ENCODE measurements around the gene ACADVL. TPM values are rescaled to one million over a fixed set of nuclear protein-coding genes. Genes with fewer than 3 reads are reported as not detected.

ACADVL gene
- total and polyA plus RNA-seq, 2 donors: 221 to 990 TPM

DNA sequence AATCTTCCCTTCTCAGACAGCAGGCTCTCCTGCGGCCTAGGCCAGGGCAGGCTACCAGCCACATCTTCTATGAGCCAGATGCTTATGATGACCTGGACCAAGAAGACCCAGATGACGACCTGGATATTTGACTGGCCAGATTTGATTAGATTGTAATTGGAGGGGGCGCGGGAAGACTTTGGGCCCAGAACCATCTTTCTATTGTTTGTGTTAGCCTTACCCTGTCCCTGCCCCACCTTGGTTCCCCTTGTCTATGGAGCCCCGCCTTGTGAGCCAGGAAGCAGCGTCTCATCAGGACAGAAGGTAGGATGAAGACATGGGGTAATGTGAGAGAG lies 39.8 kb downstream of the ACADVL start:
- H3K27ac ChIP-seq (ENCODE audit: low read depth in 1 of 2, low read length in 1 of 2): no peak overlapping the region
- H3K4me3 ChIP-seq (ENCODE audit: low read length in 2 of 2): no peak overlapping the region
- no peak for DNase-seq (ENCODE audit: low read depth in 6 of 9, low spot score in 9 of 9)
- H3K36me3 ChIP-seq (ENCODE audit: control insufficient read depth in 2 of 2, insufficient read depth in 2 of 2, low read length in 1 of 2): peaks cover 41 to 43% of the 10 kb centered on the region in 2 donors
- peaks cover 0 to 7% of the 10 kb centered on the region in 2 donors for H3K9me3 ChIP-seq (ENCODE audit: control insufficient read depth in 2 of 2, insufficient read depth in 1 of 2, low read length in 1 of 2)
- WGBS: 97% methylated on average over 6 of the region's 6 CpGs
- peaks cover 39 to 48% of the 10 kb centered on the region in 2 donors for H3K27me3 ChIP-seq (ENCODE audit: control insufficient read depth in 2 of 2, insufficient read depth in 1 of 2, low read length in 1 of 2)
- peaks cover 15 to 31% of the 10 kb centered on the region in 2 donors for H3K4me1 ChIP-seq (ENCODE audit: control insufficient read depth in 2 of 2, insufficient read depth in 2 of 2, low read length in 2 of 2)

- whole genome bisulfite sequencing: 94% methylated on average over 4 of the region's 4 CpGs
- Histone ChIP-seq H3K27ac (ENCODE audit: low read depth in 1 of 2, low read length in 1 of 2) (no peak overlapping the region), H3K4me1 (ENCODE audit: control insufficient read depth in 2 of 2, insufficient read depth in 2 of 2, low read length in 2 of 2) (peaks cover 15 to 31% of the 10 kb centered on the region in 2 donors), H3K36me3 (ENCODE audit: control insufficient read depth in 2 of 2, insufficient read depth in 2 of 2, low read length in 1 of 2) (peaks cover 36 to 39% of the 10 kb centered on the region in 2 donors), H3K9me3 (ENCODE audit: control insufficient read depth in 2 of 2, insufficient read depth in 1 of 2, low read length in 1 of 2) (peaks cover 0 to 7% of the 10 kb centered on the region in 2 donors), H3K4me3 (ENCODE audit: low read length in 2 of 2) (no peak overlapping the region), H3K27me3 (ENCODE audit: control insufficient read depth in 2 of 2, insufficient read depth in 1 of 2, low read length in 1 of 2) (peaks cover 39 to 51% of the 10 kb centered on the region in 2 donors)
- DNase-seq (ENCODE audit: low read depth in 6 of 9, low spot score in 9 of 9): no peak
Measured at GRCh38 chr17:7260151-7260550, 40.4 kb downstream of the ACADVL start.

GRCh38 chr17:7260651-7261378 lies 41.1 kb downstream of the ACADVL start:
- H3K4me1 ChIP-seq (ENCODE audit: control insufficient read depth in 2 of 2, insufficient read depth in 2 of 2, low read length in 2 of 2): peaks cover 15 to 31% of the 10 kb centered on the region in 2 donors
- peak overlapping the region; percentile 8 to 45 for H3K4me3 ChIP-seq (ENCODE audit: low read length in 2 of 2)
- peaks cover 39 to 58% of the 10 kb centered on the region in 2 donors for H3K27me3 ChIP-seq (ENCODE audit: control insufficient read depth in 2 of 2, insufficient read depth in 1 of 2, low read length in 1 of 2)
- peak in 1 of 9 donors; percentile 28 for DNase-seq (ENCODE audit: low read depth in 6 of 9, low spot score in 9 of 9)
- H3K36me3 ChIP-seq (ENCODE audit: control insufficient read depth in 2 of 2, insufficient read depth in 2 of 2, low read length in 1 of 2): peaks cover 36% of the 10 kb centered on the region in 2 donors
- H3K9me3 ChIP-seq (ENCODE audit: control insufficient read depth in 2 of 2, insufficient read depth in 1 of 2, low read length in 1 of 2): peaks cover 0 to 7% of the 10 kb centered on the region in 2 donors
- WGBS: 12% methylated on average over 54 of the region's 54 CpGs
- H3K27ac ChIP-seq (ENCODE audit: low read depth in 1 of 2, low read length in 1 of 2): peak overlapping the region in 1 of 2 donors; percentile 25

DNA sequence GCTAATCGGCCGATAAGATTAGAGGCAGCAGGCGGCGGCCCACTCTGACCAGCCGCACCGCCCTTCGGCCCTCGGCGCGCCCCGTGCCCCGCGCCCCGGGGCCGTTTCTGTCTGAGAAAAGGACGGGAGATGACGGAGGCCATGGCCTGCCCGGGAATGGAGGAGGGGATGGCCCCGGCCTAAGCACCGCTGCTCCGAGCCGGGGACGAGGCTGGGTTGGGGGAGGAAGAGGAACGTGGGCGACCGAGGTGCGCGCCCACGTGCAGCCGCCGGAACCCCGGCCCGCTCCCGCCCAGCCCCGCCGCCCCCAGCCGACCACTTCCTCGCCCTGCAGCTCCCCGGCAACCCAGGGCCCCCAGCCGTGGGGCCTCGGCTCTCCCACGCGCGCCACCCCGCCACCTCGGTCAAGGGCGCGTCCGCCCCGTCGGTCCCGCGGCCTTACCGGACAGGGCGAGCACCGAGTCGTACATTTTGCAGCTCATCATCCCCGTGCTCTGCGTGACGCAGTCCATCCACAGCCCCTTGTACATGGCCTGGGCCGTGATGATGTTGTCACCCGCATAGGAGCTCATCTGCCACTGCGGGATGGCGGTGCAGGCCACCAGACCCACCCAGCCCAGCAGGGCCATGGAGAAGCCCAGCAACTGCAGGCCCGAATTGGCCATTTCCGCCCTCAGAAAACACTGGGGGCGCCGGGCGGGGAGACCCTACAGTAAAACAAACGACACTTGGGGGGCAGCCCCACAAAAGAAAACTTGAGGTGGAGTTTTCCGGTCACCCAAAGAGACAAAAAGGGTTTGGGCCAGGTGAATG lies 41.8 kb downstream of the ACADVL start:
- peak overlapping the region; percentile 8 to 45 for H3K4me3 ChIP-seq (ENCODE audit: low read length in 2 of 2)
- H3K27ac ChIP-seq (ENCODE audit: low read depth in 1 of 2, low read length in 1 of 2): peak overlapping the region in 1 of 2 donors; percentile 25
- H3K9me3 ChIP-seq (ENCODE audit: control insufficient read depth in 2 of 2, insufficient read depth in 1 of 2, low read length in 1 of 2): peaks cover 0 to 7% of the 10 kb centered on the region in 2 donors
- WGBS: 9% methylated on average over 71 of the region's 71 CpGs
- H3K27me3 ChIP-seq (ENCODE audit: control insufficient read depth in 2 of 2, insufficient read depth in 1 of 2, low read length in 1 of 2): peaks cover 39 to 64% of the 10 kb centered on the region in 2 donors
- H3K4me1 ChIP-seq (ENCODE audit: control insufficient read depth in 2 of 2, insufficient read depth in 2 of 2, low read length in 2 of 2): peaks cover 15 to 31% of the 10 kb centered on the region in 2 donors
- peak in 1 of 9 donors; percentile 30 for DNase-seq (ENCODE audit: low read depth in 6 of 9, low spot score in 9 of 9)
- peaks cover 28 to 30% of the 10 kb centered on the region in 2 donors for H3K36me3 ChIP-seq (ENCODE audit: control insufficient read depth in 2 of 2, insufficient read depth in 2 of 2, low read length in 1 of 2)

DNA sequence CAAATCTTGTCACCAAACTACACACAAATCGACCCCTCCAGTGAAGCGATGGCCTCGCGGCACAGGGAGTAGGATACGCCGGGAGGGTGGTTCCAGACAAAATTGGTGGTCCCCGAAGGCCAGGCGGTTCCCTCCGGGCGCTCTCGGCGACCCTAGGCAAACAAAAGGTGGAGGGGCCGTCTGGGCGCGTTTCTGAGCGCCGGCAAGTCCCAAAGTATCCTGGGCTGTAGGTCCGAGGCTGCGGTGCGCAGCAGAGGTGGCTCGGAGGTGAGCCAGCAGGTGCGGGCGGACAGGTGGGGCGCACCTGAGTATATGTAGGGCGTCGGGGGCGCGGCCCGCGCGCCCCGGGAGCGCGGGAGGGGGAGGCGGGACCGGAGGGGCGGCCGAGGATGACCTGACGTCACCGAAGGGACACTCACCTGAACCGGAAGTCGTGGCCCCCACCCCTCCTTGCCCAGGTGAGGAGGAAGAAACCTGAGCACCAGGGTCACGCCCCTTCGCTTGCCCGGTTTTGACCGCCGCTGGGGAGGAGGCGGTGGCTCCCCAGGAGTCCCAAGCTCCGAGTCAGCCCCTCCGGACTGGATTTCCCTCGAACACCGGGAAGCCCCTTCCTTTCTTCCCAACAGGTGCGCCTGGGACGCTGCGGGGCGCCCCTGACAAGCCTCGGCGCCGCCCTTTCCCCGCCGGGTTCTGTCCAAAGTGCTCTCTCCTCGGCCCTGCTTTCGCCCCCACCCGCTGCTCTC lies 42.6 kb downstream of the ACADVL start, which contains the start of gene CLDN7:
Gene CLDN7, minus strand, starts transcription at position 287 of the 743 bp plus-strand sequence. CDS start 435 bp downstream, outside the sequence.
- H3K27me3 ChIP-seq (ENCODE audit: control insufficient read depth in 2 of 2, insufficient read depth in 1 of 2, low read length in 1 of 2): peaks cover 39 to 70% of the 10 kb centered on the region in 2 donors
- H3K27ac ChIP-seq (ENCODE audit: low read depth in 1 of 2, low read length in 1 of 2): peak within 1 kb of the TSS in 1 of 2 donors; percentile 60
- H3K36me3 ChIP-seq (ENCODE audit: control insufficient read depth in 2 of 2, insufficient read depth in 2 of 2, low read length in 1 of 2): peaks cover 21 to 25% of the 10 kb centered on the region in 2 donors
- H3K4me1 ChIP-seq (ENCODE audit: control insufficient read depth in 2 of 2, insufficient read depth in 2 of 2, low read length in 2 of 2): peaks cover 15 to 31% of the 10 kb centered on the region in 2 donors
- DNase-seq (ENCODE audit: low read depth in 6 of 9, low spot score in 9 of 9): peak in 1 of 9 donors; percentile 26
- H3K9me3 ChIP-seq (ENCODE audit: control insufficient read depth in 2 of 2, insufficient read depth in 1 of 2, low read length in 1 of 2): peaks cover 0 to 3% of the 10 kb centered on the region in 2 donors
- H3K4me3 ChIP-seq (ENCODE audit: low read length in 2 of 2): peak within 1 kb of the TSS; percentile 8 to 45
- 10% methylated on average over 64 of the region's 64 CpGs for WGBS

- peaks cover 0 to 3% of the 10 kb centered on the region in 2 donors for H3K9me3 ChIP-seq (ENCODE audit: control insufficient read depth in 2 of 2, insufficient read depth in 1 of 2, low read length in 1 of 2)
- H3K4me3 ChIP-seq (ENCODE audit: low read length in 2 of 2): peak overlapping the region in 1 of 2 donors; percentile 18
- peaks cover 17 to 18% of the 10 kb centered on the region in 2 donors for H3K36me3 ChIP-seq (ENCODE audit: control insufficient read depth in 2 of 2, insufficient read depth in 2 of 2, low read length in 1 of 2)
- peaks cover 15 to 31% of the 10 kb centered on the region in 2 donors for H3K4me1 ChIP-seq (ENCODE audit: control insufficient read depth in 2 of 2, insufficient read depth in 2 of 2, low read length in 2 of 2)
- H3K27me3 ChIP-seq (ENCODE audit: control insufficient read depth in 2 of 2, insufficient read depth in 1 of 2, low read length in 1 of 2): peaks cover 39 to 76% of the 10 kb centered on the region in 2 donors
- DNase-seq (ENCODE audit: low read depth in 6 of 9, low spot score in 9 of 9): peak in 1 of 9 donors; percentile 8
- peak overlapping the region in 1 of 2 donors; percentile 60 for H3K27ac ChIP-seq (ENCODE audit: low read depth in 1 of 2, low read length in 1 of 2)
- 6% methylated on average over 26 of the region's 26 CpGs for WGBS
Measured at GRCh38 chr17:7262935-7263800, 43.4 kb downstream of the ACADVL start.

DNA sequence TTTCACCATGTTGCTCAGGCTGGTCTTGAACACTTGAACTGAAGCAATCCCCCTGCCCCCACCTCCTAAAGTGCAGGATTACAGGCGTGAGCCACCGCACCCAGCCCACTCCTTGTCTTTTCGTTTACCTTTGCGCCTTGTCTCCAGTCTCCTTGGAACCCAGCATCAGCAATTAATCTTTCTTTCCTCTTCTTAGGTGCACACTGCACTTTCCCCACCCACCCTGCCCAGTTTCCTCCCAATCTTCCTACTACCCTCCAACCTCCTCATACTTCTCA lies 44.0 kb downstream of the ACADVL start:
- H3K4me3 ChIP-seq (ENCODE audit: low read length in 2 of 2): no peak overlapping the region
- 40% methylated on average over 4 of the region's 4 CpGs for WGBS

DNA sequence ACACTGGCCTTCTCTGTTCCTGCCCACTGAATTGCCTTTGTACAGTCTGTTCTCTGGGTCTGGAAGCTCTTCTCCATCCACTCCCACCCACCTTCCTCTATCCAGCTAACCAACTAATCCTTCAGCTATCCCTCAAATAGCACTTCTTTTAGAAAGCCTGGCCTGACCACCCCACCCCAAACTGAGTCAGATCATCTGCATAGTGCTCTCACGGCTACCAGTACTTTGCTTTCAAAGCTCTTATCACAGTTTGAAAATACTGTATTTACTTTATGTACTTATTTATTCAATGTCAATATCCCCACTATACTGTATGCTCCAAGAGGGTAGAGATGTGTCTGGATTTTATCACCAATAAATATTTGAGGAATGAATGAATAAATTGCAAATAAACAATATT lies 47.0 kb downstream of the ACADVL start:
- 90% methylated on average over 1 of the region's 1 CpG for WGBS
- H3K27me3 ChIP-seq (ENCODE audit: control insufficient read depth in 2 of 2, insufficient read depth in 1 of 2, low read length in 1 of 2): peaks cover 19 to 72% of the 10 kb centered on the region in 2 donors

More for the DNA sequence above, 44.0 kb downstream of the ACADVL start:
- Histone ChIP-seq H3K27me3 (ENCODE audit: control insufficient read depth in 2 of 2, insufficient read depth in 1 of 2, low read length in 1 of 2) (peaks cover 39 to 80% of the 10 kb centered on the region in 2 donors), H3K36me3 (ENCODE audit: control insufficient read depth in 2 of 2, insufficient read depth in 2 of 2, low read length in 1 of 2) (peaks cover 12 to 13% of the 10 kb centered on the region in 2 donors), H3K9me3 (ENCODE audit: control insufficient read depth in 2 of 2, insufficient read depth in 1 of 2, low read length in 1 of 2) (peaks cover 0 to 3% of the 10 kb centered on the region in 2 donors), H3K27ac (ENCODE audit: low read depth in 1 of 2, low read length in 1 of 2) (no peak overlapping the region), H3K4me1 (ENCODE audit: control insufficient read depth in 2 of 2, insufficient read depth in 2 of 2, low read length in 2 of 2) (peaks cover 15 to 31% of the 10 kb centered on the region in 2 donors)
- DNase-seq (ENCODE audit: low read depth in 6 of 9, low spot score in 9 of 9): no peak

More for the DNA sequence above, 47.0 kb downstream of the ACADVL start:
- H3K4me1 ChIP-seq (ENCODE audit: control insufficient read depth in 2 of 2, insufficient read depth in 2 of 2, low read length in 2 of 2): peaks cover 8 to 20% of the 10 kb centered on the region in 2 donors
- no peak for DNase-seq (ENCODE audit: low read depth in 6 of 9, low spot score in 9 of 9)
- H3K27ac ChIP-seq (ENCODE audit: low read depth in 1 of 2, low read length in 1 of 2): no peak overlapping the region
- H3K4me3 ChIP-seq (ENCODE audit: low read length in 2 of 2): no peak overlapping the region
- peaks cover 0 to 3% of the 10 kb centered on the region in 2 donors for H3K9me3 ChIP-seq (ENCODE audit: control insufficient read depth in 2 of 2, insufficient read depth in 1 of 2, low read length in 1 of 2)
- no peaks in the 10 kb centered on the region for H3K36me3 ChIP-seq (ENCODE audit: control insufficient read depth in 2 of 2, insufficient read depth in 2 of 2, low read length in 1 of 2)
